ENCODE results near the gene DTNB.

Gene DTNB

DNA sequence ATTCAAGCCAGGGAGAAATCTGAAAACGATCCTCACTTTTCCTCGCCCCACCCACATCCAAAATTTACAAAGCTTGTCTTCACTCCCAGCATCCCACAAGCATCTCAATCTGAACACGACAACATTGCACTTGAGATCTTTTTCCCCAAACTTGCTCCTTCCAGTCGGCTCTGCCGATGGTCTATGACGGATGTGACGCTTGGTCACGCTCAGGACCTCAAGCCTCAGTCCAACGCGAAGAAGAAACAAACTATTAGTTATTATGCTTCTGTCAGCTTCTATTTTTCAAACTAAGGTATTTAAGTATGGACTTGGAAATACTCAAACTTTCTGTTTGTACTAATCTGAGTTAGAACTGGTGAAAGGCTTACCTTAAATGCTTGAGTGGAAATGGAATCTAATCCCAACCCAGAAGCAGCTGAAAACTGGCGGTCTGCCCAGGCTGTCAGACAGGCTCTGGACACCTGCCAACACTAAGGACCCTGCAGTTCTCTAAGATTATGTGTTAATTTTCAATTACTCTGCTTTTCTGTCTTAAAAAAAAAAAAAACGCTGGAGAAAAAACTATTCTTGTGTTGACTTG lies 199.5 kb downstream of the DTNB start:
- DNase-seq (ENCODE audit: low read depth in 2 of 2, low spot score in 1 of 2): no peak

DNA sequence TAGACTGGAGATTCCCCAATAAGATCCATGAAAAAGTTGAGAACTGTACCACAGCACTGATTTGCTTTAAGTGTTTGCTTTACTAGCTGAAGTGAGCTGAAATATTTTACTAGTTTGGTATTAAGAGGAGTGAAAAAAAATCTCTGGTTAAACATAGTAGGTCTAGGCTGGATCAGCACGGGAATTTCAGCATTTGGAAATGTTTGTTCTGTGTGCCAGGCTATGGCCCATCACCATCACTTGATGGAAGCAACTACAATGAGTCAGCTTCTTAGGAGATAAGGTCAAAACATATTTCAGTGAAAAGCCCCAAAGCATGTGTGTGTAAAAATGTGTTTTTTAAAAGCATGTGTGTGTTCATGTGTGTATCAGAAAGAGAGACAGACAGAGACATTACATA lies 200.2 kb downstream of the DTNB start:
- no peak for DNase-seq (ENCODE audit: low read depth in 2 of 2, low spot score in 1 of 2)

DNA sequence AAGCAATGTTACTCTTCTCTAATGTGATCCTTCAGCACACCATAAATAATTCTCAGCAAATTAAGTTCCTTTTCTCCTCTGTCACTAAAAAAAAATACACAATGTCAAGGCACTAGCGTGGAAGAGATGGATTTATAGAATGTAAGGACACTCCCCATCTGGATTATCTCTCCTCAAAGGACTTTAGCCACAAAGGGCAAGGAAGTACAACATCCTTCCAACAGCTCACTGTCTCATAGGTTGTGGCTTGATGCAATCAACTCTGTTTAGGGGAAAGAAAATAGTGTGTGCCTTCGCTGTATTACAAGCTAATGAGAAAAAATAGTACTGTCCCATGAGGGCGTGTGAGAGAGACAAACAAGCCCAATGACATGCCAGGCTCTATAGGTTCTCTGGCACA lies 202.6 kb downstream of the DTNB start:
- DNase-seq (ENCODE audit: low read depth in 2 of 2, low spot score in 1 of 2): no peak

GRCh38 chr2:25467743-25468142 lies 205.6 kb downstream of the DTNB start:
- no peak for DNase-seq (ENCODE audit: low read depth in 2 of 2, low spot score in 1 of 2)

- no peak for DNase-seq (ENCODE audit: low read depth in 2 of 2, low spot score in 1 of 2)
These were observed 211.4 kb downstream of the DTNB start for GRCh38 chr2:25462021-25462420.

DNA sequence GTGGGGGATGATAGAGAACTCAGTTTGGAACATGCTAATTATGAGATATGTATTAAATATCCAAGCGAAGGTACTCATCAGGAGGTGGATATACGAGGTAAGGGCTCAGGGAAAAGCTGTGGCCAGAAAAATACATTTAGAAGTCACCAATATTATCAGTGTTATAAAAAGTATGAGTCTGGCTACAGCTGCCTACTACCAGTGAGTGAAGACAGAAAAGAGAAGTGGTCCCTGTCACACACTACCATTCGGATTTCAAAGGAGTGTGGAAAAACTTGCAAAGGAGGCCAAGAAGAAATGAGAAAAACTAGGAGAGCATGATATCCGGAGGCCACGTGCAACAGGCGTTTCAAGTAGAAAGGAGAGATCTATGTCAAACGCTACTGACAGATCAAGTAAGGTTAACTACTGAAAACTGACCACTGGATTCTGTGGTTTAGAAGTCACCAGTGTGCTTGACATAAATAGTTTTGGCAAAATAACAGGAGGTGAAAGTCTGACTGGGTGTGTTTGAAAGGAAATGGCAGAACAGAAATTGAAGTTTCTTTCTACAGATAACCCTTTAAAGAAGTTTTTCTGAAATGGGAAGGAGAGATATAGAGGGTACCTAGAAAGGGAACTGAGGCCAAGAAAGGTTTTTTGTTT lies 213.0 kb downstream of the DTNB start:
- no peak for DNase-seq (ENCODE audit: low read depth in 2 of 2, low spot score in 1 of 2)

DNA sequence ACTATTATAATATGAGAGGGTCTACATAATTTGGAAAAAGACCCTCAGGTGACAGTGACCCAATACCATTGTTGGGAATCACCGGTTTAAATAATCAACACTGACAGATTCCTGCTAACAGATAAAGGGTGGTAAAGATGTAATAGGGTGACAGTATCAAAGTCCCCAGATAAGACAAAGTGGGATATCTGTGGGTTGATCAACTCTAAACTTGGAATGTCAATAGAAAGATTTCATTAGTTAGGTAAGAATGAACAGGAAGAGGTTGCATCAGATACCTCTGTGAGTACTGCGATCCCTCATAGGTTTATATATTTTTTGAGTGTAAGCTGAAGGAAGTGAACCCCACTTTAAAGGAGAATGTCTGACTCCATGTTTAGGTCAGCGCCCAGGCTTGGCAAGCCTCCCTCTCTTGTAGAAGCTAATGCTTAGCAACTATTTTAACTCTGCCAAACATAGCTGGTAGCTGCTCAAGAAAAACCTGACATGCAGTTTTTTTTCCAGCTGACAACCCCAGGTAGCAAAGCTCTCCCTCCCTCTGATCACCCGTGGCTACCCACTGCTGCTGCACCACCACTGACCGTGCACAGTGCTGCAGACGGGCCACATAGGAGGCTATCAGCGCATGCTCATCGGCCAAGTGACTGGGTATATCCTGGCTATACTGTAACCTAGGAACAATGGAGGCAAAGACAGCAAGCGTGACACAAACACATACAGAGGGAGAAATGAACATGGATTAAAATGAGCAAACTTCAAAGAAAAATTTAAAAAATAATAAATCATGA lies 218.4 kb downstream of the DTNB start:
- no peak for DNase-seq (ENCODE audit: low read depth in 2 of 2, low spot score in 1 of 2)

GRCh38 chr2:25453199-25453905 lies 220.0 kb downstream of the DTNB start:
- DNase-seq (ENCODE audit: low read depth in 2 of 2, low spot score in 1 of 2): no peak

- no peak for DNase-seq (ENCODE audit: low read depth in 2 of 2, low spot score in 1 of 2)
These were observed 224.6 kb downstream of the DTNB start for GRCh38 chr2:25448808-25449207.

- no peak for DNase-seq (ENCODE audit: low read depth in 2 of 2, low spot score in 1 of 2)
These were observed 226.4 kb downstream of the DTNB start for GRCh38 chr2:25447018-25447417.

GRCh38 chr2:25446122-25446521 lies 227.3 kb downstream of the DTNB start:
- no peak for DNase-seq (ENCODE audit: low read depth in 2 of 2, low spot score in 1 of 2)

DNA sequence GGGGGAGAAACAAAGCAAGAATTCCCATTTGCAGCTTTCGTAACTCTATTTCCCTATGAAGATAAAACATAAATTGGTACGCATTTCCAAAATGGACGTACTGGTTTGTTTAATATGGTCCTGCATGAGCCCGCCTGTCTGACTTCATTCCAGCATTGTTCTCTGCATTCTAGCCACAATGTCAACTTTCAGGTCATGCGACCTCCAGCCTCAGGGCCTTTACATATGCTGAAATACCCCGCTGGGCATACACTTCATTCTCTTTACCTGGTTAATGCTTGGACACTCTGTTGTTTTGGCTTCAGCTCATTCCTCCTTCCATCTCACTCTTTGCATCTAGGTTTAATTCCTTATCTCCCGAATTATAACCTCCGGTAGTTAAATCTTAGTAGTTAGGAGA lies 227.9 kb downstream of the DTNB start:
- no peak for DNase-seq (ENCODE audit: low read depth in 2 of 2, low spot score in 1 of 2)

DNA sequence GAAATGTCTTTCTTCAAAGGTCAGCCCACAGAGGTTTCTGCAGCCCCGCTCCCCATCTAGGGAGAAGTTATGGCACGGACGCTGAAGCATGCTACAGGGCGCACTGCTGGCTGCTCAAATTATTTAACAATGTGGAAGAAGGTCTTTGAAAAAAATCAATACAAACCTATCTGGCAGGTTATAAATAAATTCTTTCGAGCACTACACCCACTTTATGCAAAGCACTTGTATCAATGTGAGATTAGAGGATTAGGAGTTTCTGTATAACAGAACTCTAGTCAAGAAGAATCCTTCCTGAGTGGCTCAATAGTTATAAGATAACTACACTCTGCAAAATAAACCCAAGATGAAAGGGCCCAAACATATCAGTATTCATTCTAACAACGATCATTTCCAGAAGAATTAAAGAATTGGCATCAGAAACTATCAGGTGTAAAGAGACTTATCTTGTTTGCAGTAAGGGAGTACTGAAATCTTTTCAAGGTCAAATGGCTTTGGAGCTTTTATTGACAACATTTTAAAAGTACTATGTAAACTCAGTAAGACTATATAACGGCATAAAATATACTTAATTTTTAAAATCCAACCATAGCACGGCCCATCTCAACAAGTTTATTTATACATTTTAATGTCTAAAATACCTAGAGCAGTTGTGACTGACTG lies 228.6 kb downstream of the DTNB start:
- no peak for DNase-seq (ENCODE audit: low read depth in 2 of 2, low spot score in 1 of 2)

DNA sequence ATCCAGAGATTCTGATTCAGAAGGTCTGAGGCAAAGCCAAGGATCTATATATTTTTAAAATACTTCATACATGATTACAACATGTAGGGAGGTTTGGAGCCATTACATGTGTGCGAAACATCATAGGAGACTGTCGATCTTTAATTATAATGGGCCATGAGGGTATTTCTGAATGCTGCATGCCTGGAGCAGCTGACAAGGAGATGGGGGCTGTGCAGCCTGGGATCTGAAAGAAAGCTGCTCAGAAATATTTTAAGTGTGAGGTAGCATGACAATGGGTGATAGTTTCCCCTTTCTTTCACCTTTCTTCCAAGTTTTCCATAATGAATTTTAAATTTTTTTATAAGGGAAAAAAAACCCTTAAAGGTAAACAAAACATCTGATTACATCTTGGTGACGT lies 229.6 kb downstream of the DTNB start:
- no peak for DNase-seq (ENCODE audit: low read depth in 2 of 2, low spot score in 1 of 2)

GRCh38 chr2:25441353-25441752 lies 232.0 kb downstream of the DTNB start:
- no peak for DNase-seq (ENCODE audit: low read depth in 2 of 2, low spot score in 1 of 2)

GRCh38 chr2:25438793-25439192 lies 234.6 kb downstream of the DTNB start:
- no peak for DNase-seq (ENCODE audit: low read depth in 2 of 2, low spot score in 1 of 2)

DNA sequence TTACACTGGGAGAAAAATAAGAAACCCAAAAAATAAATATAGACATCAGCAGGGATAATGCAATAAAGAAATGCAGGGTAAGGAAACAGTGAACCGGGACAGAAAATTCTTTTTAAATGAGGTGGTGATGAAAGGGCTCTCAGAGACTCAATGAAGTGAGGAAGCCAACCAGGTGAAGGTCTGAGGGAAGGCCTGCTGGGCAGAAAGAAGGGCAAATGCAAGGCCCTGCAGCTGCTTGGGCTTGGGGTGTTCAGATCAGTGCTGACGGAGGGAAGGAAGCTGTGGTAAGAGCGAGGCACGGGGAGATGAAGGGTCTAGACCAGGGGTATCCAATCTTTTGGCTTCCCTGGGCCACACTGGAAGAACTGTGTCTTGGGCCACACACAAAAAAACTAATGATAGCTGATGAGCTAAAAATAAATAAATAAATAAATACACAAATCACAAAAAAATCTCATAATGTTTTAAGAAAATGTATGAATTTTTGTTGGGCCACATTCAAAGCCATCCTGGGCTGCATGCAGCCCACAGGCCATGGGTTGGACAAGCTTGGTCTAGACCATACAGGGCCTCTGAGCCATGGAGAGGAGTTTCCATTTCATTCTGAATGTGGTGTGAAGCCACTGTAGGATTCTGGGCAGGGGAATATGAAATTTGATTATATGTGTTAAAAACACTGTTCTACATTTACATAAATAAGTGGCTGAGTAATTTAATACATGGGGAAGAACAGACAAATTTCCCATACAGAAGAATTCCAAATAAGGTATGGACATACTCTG lies 235.3 kb downstream of the DTNB start:
- DNase-seq (ENCODE audit: low read depth in 2 of 2, low spot score in 1 of 2): no peak

DNA sequence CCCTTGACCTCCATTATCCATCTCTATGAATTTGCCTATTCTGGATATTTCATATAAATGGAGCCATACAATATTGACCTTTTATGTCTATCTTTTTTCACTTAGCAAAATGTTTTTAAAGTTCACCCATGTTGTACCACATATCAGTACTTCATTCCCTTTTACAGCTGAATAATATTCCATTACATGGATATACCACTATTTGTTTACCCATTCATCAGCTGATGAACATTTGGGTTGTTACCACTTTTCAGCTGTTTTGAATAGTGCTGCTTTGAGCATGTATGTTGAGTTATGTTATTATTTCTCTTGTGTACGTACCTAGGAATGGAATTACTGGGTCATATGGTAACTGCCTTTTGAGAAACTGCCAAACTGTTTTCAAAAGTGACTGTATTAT lies 238.0 kb downstream of the DTNB start:
- DNase-seq (ENCODE audit: low read depth in 2 of 2, low spot score in 1 of 2): no peak

- DNase-seq (ENCODE audit: low read depth in 2 of 2, low spot score in 1 of 2): no peak
These were observed 241.8 kb downstream of the DTNB start for GRCh38 chr2:25431604-25432003.

DNA sequence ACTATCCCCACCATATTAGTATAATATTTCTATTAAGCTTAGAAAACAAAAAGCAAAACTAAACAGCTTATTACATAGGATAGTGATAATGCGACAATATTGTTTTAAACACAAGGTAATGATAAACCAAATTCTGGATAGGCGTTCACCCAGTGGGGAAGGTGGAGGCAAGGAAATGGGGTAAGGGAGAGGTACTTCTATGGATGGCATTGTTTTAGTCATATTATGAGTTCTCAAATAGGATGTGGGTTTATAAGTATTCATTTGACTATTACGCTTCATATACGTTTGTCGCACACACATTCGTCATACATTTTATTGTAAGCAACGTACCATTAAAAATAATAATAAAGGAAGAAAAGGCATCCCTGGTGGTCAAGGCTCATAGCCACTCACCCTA lies 242.8 kb downstream of the DTNB start:
- no peak for DNase-seq (ENCODE audit: low read depth in 2 of 2, low spot score in 1 of 2)

- DNase-seq (ENCODE audit: low read depth in 2 of 2, low spot score in 1 of 2): no peak
These were observed 247.1 kb downstream of the DTNB start for GRCh38 chr2:25426326-25426725.
